Lung microvascular endothelial cell (primary cell): Measurements from ENCODE around the gene EPN2. TPM values are rescaled to one million over a fixed set of nuclear protein-coding genes. Genes with fewer than 3 reads are reported as not detected.
"Not testable (repeated sequence)": the region's sequence is repeated elsewhere in the genome, so short reads cannot be mapped to it uniquely, and the experiment has no call there.

ENCODE experiments used
- DNase-seq, 2 donors: peaks; one replicate each; pipeline versions ENCODE4 v3.0.0 to v3.0.0-alpha.2; 2010; ENCODE audit warnings: low read depth in 2 of 2
- total RNA-seq: library from RNA; depleted of rRNA; stranded (reverse); fragments of >200 nt; gene quantifications from 2 replicates; pipeline ENCODE4 v1.2.1, GENCODE V29; 2014

Gene EPN2
- total RNA-seq, 1 donor from 2014 or later = 20.6 TPM

DNA sequence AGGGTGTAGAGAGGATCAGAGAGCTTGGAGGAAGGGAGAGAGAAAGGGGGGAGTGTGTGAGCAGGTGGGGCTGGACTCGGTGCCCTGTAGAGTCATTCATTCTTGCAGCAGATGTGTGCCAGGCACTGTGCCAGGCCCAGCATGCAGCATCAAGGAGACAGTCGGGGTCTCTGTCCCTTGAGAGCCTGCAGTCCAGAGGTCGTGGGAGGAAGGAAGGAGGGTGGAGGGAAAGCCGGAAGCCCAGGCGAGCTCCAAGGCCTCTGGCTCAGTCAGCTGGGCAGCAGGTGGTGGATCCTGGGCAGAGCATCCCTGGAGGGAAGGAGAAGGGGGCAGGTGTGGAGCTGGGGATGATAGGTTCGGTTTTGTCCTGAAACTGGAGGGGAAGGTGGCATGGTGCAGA lies 27.5 kb downstream of the EPN2 start:
- DNase-seq = peak in 1 of 2 donors; percentile 32

DNA sequence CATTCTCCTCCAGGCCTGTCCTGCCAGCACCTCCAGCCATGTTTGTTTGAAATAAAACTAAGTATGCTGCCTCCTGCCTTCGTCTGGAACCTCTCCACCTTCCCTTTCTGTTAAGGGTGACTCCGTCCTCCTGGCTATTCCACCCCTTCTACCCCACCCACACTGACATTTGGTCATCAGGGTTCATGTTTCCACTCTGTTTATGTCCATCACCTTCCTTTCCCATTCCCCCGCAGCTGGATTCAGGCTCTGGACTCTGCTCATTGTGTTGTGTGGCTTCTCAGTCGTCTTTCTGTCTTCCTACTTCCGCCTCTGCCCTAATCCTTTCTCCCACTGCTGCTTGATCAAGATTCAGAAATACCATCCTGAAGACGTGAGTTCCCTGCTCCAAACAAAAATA lies 28.6 kb downstream of the EPN2 start:
- no peak for DNase-seq

GRCh38 chr17:19268611-19269010 lies 31.4 kb downstream of the EPN2 start:
- DNase-seq = no peak

DNA sequence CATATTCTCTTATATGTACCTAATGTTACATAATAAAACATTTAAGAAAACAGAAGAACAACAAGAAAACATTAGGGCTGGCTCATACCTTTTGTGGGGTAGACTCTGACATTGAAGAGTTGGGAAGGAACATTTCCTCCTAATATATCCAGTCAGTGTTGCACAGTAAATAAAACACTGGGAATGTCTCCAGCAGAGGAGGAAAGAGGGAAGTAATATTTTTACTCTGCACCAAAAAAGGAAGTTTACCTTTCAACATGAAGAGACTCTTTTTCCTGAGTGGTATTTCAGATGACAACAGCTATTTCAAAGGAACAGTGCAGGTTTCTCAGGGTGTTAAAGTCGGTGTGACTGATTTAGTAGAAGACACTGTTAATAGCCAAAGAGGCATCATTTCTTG lies 31.9 kb downstream of the EPN2 start:
- DNase-seq = no peak

DNA sequence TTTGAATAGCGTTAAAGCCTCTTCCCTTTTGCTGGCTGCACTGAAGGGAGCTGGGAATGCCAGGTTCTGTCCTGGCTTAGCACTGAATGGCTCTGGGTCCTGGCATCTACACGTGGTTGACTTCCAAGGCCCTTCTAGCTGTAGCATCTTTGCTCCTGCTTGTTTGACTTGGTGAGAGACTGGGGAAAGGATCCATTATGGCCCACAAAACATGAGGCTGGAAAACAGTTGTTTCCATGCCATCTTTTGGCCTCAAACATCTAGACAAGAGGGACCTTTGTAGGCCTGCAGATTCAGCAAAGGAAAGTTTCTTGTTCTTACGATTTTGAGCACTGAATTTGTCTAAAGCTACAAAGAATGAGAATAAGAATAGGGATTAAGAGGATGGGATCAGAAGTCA lies 32.5 kb downstream of the EPN2 start:
- DNase-seq = no peak

GRCh38 chr17:19270347-19270703 lies 33.2 kb downstream of the EPN2 start:
- no peak for DNase-seq

GRCh38 chr17:19270704-19271611 lies 33.8 kb downstream of the EPN2 start:
- peak in 1 of 2 donors; percentile 15 for DNase-seq

DNA sequence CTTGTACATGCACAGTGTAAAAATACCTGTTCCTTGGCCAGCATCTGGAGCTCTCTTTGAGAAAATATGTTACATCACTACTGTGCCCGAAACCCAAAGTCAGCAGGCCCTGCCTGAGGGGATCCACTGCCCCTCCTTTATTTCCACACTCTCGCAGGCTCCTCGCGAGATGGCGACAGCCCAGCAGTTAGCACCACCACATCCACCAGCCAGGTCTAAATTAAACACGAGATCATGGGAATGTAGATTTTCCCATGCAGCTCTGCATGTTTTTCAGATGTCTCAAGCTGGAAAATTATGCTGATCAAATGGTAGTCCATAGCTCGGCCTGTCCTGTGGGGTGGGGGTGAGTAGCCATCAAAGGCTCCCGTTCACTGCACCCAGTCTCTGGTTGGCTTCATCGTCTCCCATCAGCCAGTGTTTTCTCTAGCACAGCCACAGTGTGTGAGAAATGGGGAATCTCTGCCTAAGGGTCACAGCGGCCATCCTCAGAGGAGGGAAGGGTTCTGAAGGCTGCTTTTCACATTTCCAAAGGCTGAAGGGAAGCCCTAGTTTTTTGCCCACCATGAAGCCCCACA lies 34.7 kb downstream of the EPN2 start:
- DNase-seq = no peak

- no peak for DNase-seq
These were observed 36.6 kb downstream of the EPN2 start for GRCh38 chr17:19273731-19274130.

DNA sequence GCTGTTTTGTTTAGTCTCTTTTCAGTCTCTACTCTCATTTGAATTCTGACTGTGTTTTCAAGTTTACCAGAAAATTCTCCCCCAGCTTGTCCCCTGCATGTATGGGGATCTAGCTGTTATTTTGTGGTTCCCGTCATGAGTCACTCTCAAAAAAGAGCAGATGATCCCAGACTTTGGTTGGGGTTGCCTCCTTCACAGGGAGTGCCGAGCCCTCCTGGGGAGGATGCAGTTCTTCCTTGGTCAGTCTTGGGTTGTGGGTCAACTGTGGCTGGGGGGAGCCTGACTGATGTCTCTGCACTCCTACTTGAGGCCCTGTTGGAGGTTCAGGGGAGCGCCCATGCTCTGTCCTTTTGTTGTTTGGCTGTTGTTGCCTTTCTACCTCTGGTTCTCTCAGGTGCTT lies 37.7 kb downstream of the EPN2 start:
- no peak for DNase-seq

GRCh38 chr17:19275457-19276127 lies 38.4 kb downstream of the EPN2 start:
- DNase-seq = no peak

DNA sequence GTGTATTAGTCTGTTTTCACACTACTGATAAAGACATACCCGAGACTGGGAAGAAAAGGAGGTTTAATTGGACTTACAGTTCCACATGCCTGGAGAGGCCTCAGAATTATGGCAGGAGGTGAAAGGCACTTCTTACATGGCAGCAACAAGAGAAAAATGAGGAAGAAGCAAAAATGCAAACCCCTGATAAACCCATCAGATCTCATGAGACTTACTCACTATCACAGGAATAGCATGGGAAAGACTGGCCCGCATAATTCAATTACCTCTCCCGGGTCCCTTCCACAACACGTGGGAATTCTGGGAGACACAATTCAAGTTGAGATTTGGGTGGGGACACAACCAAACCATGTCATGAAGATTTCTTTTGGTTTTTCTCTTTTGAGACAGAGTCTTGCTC lies 41.1 kb downstream of the EPN2 start:
- DNase-seq = not testable (repeated sequence)

GRCh38 chr17:19278729-19279128 lies 41.6 kb downstream of the EPN2 start:
- no peak for DNase-seq

DNA sequence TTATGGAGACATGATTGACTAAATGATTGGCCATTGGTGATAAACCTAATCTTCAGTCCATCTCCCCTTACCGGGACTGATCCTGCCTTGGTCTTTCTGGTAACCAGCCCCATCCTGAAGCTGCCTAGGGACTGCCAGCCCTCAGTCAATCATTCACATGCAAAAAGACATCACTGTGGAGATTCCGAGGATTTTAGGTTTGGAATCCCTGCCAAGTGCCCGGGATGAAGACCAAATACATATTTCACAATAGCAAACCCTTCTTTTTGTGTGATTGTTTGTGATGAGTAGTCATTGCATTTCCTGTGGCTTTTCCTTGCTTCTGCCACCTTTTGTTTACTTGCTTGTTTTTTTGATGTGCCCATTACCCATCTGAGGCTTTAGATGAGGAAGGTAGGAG lies 44.0 kb downstream of the EPN2 start:
- DNase-seq = no peak

DNA sequence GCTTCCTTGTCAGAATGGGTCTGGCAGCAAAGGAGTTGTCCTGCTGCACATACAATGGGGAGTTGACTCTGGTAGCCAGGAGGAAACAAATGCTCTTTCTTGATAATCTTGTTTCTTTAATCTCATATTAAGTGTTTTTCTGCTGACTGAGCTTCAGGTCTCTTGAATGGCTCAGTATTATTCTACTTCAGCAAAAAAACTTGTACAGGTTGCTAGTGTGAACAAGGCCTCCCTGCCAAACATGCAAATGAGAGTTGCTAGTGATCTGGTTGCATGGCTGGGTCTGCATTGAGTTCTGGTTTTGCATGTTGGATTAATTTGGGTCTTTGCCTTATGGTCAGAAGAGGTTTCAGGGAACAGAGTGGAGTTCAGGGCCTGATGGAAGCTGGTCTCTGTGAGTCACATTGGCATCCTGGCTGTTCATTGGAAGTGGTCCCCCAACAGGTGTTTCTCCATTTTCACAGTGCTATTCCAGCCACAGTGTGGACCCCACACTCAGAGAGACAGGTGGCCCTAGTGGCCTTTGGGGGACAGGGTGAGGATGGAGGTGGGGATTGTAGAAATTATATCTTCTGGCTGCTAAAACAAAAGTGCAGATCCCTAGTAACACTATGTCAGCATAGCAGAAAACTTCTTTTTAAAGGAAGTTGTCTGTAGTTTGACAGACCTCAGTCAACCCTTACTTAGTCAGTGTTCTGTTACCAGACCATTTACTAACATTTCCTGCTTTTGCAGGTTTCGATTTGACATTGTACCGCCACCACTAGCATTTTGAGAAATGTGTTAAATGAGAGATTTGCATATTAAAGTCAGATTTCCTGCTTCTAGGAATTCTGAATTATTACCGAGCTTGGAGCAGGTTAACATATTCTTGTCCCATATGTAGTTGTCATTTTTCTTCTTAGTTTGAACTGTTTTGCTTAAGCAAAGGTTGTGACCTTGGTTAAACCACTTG lies 47.1 kb downstream of the EPN2 start:
- peak in 1 of 2 donors; percentile 12 for DNase-seq

DNA sequence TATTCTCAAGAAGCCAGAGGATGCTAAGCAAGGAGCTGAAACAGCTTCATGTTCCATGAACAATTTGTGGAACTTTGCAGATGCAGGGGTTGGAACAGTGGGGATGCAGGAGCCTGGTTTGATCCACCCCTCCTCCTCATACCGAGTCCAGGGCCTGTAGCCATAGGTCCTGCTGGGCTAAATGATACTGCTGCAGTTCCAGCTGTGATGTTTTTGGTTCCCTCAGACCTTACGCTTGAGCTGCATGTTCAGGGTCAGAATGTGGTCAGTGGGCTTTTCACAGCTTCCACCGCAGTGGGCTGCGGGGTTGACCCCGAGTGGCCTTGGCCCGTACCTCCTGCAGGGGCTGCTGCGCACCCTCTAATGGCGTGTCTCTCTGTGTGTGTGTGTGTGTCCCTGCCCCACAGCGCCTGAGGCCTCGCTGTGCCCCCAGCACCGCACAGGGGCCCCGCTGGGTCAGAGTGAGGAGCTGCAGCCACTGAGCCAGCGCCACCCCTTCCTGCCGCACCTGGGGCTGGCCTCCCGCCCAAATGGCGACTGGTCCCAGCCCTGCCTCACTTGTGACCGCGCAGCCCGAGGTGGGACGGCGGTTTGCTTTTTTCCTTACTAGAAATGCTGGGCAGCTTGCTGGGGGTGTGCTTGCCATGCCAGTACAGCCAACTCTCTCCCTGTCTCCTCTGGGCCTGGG lies 48.2 kb downstream of the EPN2 start:
- DNase-seq = no peak

- no peak for DNase-seq
These were observed 49.7 kb downstream of the EPN2 start for GRCh38 chr17:19286751-19287341.

DNA sequence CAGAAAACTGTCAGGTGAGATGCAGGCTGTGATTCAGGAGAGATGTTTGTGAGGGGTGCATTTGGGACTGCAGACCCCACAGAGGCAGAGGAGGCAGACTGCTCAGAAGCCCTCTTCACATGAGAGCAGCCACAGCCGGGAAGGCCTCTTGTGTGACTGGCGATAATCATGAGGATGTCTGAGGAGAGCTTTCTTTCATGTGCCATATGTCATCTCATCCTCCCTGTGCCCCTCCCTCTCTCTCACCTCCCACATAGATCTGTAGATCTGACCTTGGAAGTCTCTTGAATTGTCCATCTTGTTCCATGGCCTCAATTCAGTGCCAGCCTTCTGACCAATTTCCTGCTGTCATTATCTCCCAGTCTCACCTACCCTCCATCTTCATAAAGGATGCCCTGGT lies 50.5 kb downstream of the EPN2 start:
- no peak for DNase-seq

GRCh38 chr17:19288453-19288852 lies 51.3 kb downstream of the EPN2 start:
- DNase-seq = no peak

GRCh38 chr17:19290066-19290705 lies 53.0 kb downstream of the EPN2 start:
- DNase-seq = no peak
